ENCODE measurements around the gene RPL26.

GRCh38 chr17:8377422-8377821 is 5.6 kb downstream of the RPL26 start:
- no peak for TF ChIP-seq POLR2A (IDR thresholded peaks at IDR 0.05; ENCODE audit: low read length)
- TF ChIP-seq GATA1 (IDR thresholded peaks at IDR 0.05; ENCODE audit: low read depth, low read length), result no peak

Data from erythroblast (primary cell).